IPS-20b (cell line): ENCODE measurements around the gene PPIF.

Source experiments
- H3K27ac ChIP-seq: one replicate; pipeline ENCODE4 v1.5.1; 2013; ENCODE audit warnings: low read length
- H3K27me3 ChIP-seq: 2 replicates; pipeline ENCODE4 v1.6.1; 2013; ENCODE audit warnings: mild to moderate bottlenecking, low read length, inconsistent platforms; ENCODE audit not compliant: insufficient read depth
- H3K36me3 ChIP-seq: 2 replicates; pipeline ENCODE4 v1.6.1; 2013; ENCODE audit warnings: low read depth, mild to moderate bottlenecking, inconsistent platforms, low read length, moderate library complexity; ENCODE audit not compliant: insufficient read depth
- H3K4me1 ChIP-seq: 2 replicates; pipeline ENCODE4 v1.6.1; 2013; ENCODE audit warnings: mild to moderate bottlenecking, control low read depth, inconsistent platforms, low read length, moderate library complexity; ENCODE audit not compliant: insufficient read depth
- H3K4me3 ChIP-seq: 2 replicates; pipeline ENCODE4 v1.5.1; 2013; ENCODE audit warnings: mild to moderate bottlenecking, low read length, inconsistent platforms
- H3K9ac ChIP-seq: 2 replicates; pipeline ENCODE4 v1.6.1; 2013; ENCODE audit warnings: low read depth, mild to moderate bottlenecking, inconsistent platforms, low read length, moderate library complexity
- H3K9me3 ChIP-seq: 2 replicates; pipeline ENCODE4 v1.6.1; 2013; ENCODE audit warnings: mild to moderate bottlenecking, low read depth, low read length, inconsistent platforms; ENCODE audit not compliant: insufficient read depth

Gene PPIF

DNA sequence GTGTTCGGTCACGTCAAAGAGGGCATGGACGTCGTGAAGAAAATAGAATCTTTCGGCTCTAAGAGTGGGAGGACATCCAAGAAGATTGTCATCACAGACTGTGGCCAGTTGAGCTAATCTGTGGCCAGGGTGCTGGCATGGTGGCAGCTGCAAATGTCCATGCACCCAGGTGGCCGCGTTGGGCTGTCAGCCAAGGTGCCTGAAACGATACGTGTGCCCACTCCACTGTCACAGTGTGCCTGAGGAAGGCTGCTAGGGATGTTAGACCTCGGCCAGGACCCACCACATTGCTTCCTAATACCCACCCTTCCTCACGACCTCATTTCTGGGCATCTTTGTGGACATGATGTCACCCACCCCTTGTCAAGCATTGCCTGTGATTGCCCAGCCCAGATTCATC is 6.5 kb downstream of the PPIF start:
- no peaks in the 10 kb centered on the region for H3K27me3 ChIP-seq
- H3K9ac ChIP-seq = no peak overlapping the region
- H3K4me1 ChIP-seq = no peaks in the 10 kb centered on the region; the same call in 1 of the 2 replicates
- no peak overlapping the region for H3K27ac ChIP-seq
- peaks cover 71% of the 10 kb centered on the region for H3K36me3 ChIP-seq
- no peaks in the 10 kb centered on the region for H3K9me3 ChIP-seq
- no peak overlapping the region for H3K4me3 ChIP-seq

GRCh38 chr10:79354141-79354540 is 6.9 kb downstream of the PPIF start:
- H3K36me3 ChIP-seq = peaks cover 67% of the 10 kb centered on the region
- H3K27me3 ChIP-seq = no peaks in the 10 kb centered on the region
- no peak overlapping the region for H3K4me3 ChIP-seq
- H3K9ac ChIP-seq = no peak overlapping the region
- H3K9me3 ChIP-seq = no peaks in the 10 kb centered on the region
- H3K27ac ChIP-seq = no peak overlapping the region
- H3K4me1 ChIP-seq = no peaks in the 10 kb centered on the region

- no peak overlapping the region for H3K4me3 ChIP-seq
- peaks cover 62% of the 10 kb centered on the region for H3K36me3 ChIP-seq
- no peaks in the 10 kb centered on the region for H3K4me1 ChIP-seq
- H3K9ac ChIP-seq = no peak overlapping the region
- H3K27ac ChIP-seq = no peak overlapping the region
- no peaks in the 10 kb centered on the region for H3K9me3 ChIP-seq
- H3K27me3 ChIP-seq = no peaks in the 10 kb centered on the region
Measured at GRCh38 chr10:79354615-79355014, 7.3 kb downstream of the PPIF start.

- Histone ChIP-seq H3K9ac (no peak overlapping the region), H3K27me3 (no peaks in the 10 kb centered on the region), H3K4me1 (no peaks in the 10 kb centered on the region), H3K27ac (no peak overlapping the region), H3K4me3 (no peak overlapping the region), H3K9me3 (no peaks in the 10 kb centered on the region), H3K36me3 (peaks cover 53% of the 10 kb centered on the region)
Measured at GRCh38 chr10:79355420-79356017, 8.2 kb downstream of the PPIF start.

GRCh38 chr10:79356104-79356503 is 8.8 kb downstream of the PPIF start:
- H3K9ac ChIP-seq = no peak overlapping the region
- no peaks in the 10 kb centered on the region for H3K4me1 ChIP-seq
- H3K27ac ChIP-seq = no peak overlapping the region
- H3K27me3 ChIP-seq = no peaks in the 10 kb centered on the region
- H3K4me3 ChIP-seq = no peak overlapping the region
- no peaks in the 10 kb centered on the region for H3K9me3 ChIP-seq
- peaks cover 47% of the 10 kb centered on the region for H3K36me3 ChIP-seq

- Histone ChIP-seq H3K9ac (no peak overlapping the region), H3K4me1 (no peaks in the 10 kb centered on the region), H3K4me3 (no peak overlapping the region), H3K27me3 (no peaks in the 10 kb centered on the region), H3K27ac (no peak overlapping the region), H3K9me3 (no peaks in the 10 kb centered on the region), H3K36me3 (peaks cover 38% of the 10 kb centered on the region)
Measured at GRCh38 chr10:79357180-79357579, 9.9 kb downstream of the PPIF start.

- no peak overlapping the region for H3K9ac ChIP-seq
- H3K27ac ChIP-seq = no peak overlapping the region
- H3K36me3 ChIP-seq = peaks cover 22% of the 10 kb centered on the region
- no peaks in the 10 kb centered on the region for H3K9me3 ChIP-seq
- H3K4me1 ChIP-seq = no peaks in the 10 kb centered on the region
- H3K4me3 ChIP-seq = no peak overlapping the region
- H3K27me3 ChIP-seq = no peaks in the 10 kb centered on the region
Measured at GRCh38 chr10:79358811-79359210, 11.5 kb downstream of the PPIF start.

- H3K27ac ChIP-seq = no peak overlapping the region
- peaks cover 10% of the 10 kb centered on the region; the same call in 1 of the 2 replicates for H3K36me3 ChIP-seq
- no peaks in the 10 kb centered on the region for H3K9me3 ChIP-seq
- no peaks in the 10 kb centered on the region for H3K4me1 ChIP-seq
- H3K27me3 ChIP-seq = no peaks in the 10 kb centered on the region
- no peak overlapping the region for H3K4me3 ChIP-seq
- no peak overlapping the region for H3K9ac ChIP-seq
Measured at GRCh38 chr10:79359816-79360498, 12.7 kb downstream of the PPIF start.

- Histone ChIP-seq H3K27ac (no peak overlapping the region), H3K27me3 (no peaks in the 10 kb centered on the region), H3K36me3 (peaks cover 2% of the 10 kb centered on the region; the same call in 1 of the 2 replicates), H3K4me1 (no peaks in the 10 kb centered on the region), H3K9me3 (no peaks in the 10 kb centered on the region), H3K9ac (no peak overlapping the region), H3K4me3 (no peak overlapping the region)
Measured at GRCh38 chr10:79360499-79361342, 13.5 kb downstream of the PPIF start.

DNA sequence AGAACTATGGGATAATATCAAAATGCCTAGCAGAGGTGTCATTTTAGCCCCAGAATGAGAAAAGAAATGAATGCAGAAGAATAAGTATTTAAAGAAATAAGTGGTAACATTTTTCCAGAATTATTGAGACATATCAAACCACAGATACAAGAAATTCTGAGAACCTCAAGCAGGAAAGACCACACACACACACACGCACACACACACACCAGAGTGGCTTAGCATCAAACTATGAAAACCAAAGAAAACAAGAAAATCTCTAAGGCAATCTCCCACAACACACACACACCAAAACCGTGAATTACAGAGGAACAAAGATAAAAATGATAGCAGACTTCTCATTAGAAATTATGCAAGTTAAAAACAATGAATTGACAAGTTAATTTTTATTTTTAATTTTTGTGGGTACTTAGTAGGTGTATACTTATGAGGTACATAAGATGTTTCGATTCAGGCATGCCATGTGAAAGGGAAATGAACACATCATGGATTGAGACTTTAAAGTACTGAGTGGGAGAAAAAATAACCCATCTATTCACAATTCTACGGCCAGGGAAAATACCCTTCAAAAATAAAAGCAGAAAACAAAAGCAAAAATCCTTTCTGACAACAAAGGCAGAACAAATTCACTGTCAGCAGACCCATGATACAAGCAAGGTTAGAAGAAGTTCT is 14.6 kb downstream of the PPIF start:
- Histone ChIP-seq H3K36me3 (no peaks in the 10 kb centered on the region), H3K4me3 (no peak overlapping the region), H3K27me3 (no peaks in the 10 kb centered on the region), H3K4me1 (no peaks in the 10 kb centered on the region), H3K9me3 (no peaks in the 10 kb centered on the region), H3K9ac (no peak overlapping the region), H3K27ac (no peak overlapping the region)

GRCh38 chr10:79367426-79368189 is 20.3 kb downstream of the PPIF start:
- Histone ChIP-seq H3K36me3 (no peaks in the 10 kb centered on the region), H3K9me3 (peaks cover 3% of the 10 kb centered on the region; the same call in 1 of the 2 replicates), H3K4me1 (no peaks in the 10 kb centered on the region), H3K27ac (no peak overlapping the region), H3K9ac (no peak overlapping the region), H3K4me3 (no peak overlapping the region), H3K27me3 (no peaks in the 10 kb centered on the region)
